A549 (cell line): ENCODE measurements around the gene SDC3. TPM values are rescaled to one million over a fixed set of nuclear protein-coding genes. Genes with fewer than 3 reads are reported as not detected.

ENCODE experiments used
- ATAC-seq, 2 experiments: fragments of 200-7000 bp in 1 of 2; fragments of >200 bp in 1 of 2; cut with Nextera tagmentation in 1 of 2; cut with Tn5 transposase in 1 of 2; 3 replicates each; pipeline versions ENCODE4 v1.8.0 to v1.9.1; 2018 to 2020; ENCODE audit warnings: mild to moderate bottlenecking in 1 of 2, moderate library complexity in 1 of 2
- CTCF ChIA-PET: fragments of 300-600 bp; sonication (Branson Sonifier 250); formaldehyde crosslinking; extraction: SDS; loops from one replicate; lab custom pipeline; 2021; ENCODE audit warnings: antibody characterized with exemption, inconsistent platforms; lab: Yijun Ruan, JAX
- POLR2A ChIA-PET: fragments of 350-600 bp; formaldehyde crosslinking; extraction: SDS; loops from one replicate; lab custom pipeline; 2021; ENCODE audit warnings: antibody characterized with exemption, inconsistent platforms; lab: Yijun Ruan, JAX
- DNase-seq, 2 experiments: peaks; one replicate each; pipeline versions ENCODE4 v3.0.0 to v3.0.0-alpha.2; 2011 to 2016; ENCODE audit warnings: low read depth in 1 of 2, low spot score in 1 of 2
- FAIRE-seq: peaks from 2 replicates; lab custom pipeline; 2011; peaks lifted over from hg19 to GRCh38; lab: Jason Lieb, UNC
- H3K27ac ChIP-seq, 2 experiments: fragments of >200 bp; sonication (Bioruptor Twin); formaldehyde crosslinking; 3 replicates each; pipeline ENCODE4 v1.5.1; 2016 to 2017
- H3K4me1 ChIP-seq: fragments of >200 bp; sonication (Bioruptor Twin); formaldehyde crosslinking; 3 replicates; pipeline ENCODE4 v1.6.1; 2016
- H3K4me2 ChIP-seq: fragments of >200 bp; sonication (Bioruptor Twin); formaldehyde crosslinking; 3 replicates; pipeline ENCODE4 v1.6.1; 2016
- H3K4me3 ChIP-seq: fragments of >200 bp; sonication (Bioruptor Twin); formaldehyde crosslinking; 3 replicates; pipeline ENCODE4 v1.5.1; 2016
- H3K9me3 ChIP-seq: fragments of >200 bp; sonication (Bioruptor Twin); formaldehyde crosslinking; 3 replicates; pipeline ENCODE4 v1.6.1; 2016
- ATOH8 ChIP-seq: fragments of 250-450 bp; sonication (Bioruptor Pico); IDR thresholded peaks from 2 replicates; pipeline ENCODE4 v1.5.0; 2020; ENCODE audit warnings: low read depth, mild to moderate bottlenecking, moderate library complexity
- BCL3 ChIP-seq: fragments of >200 bp; sonication (Bioruptor Twin); formaldehyde crosslinking; IDR thresholded peaks from 3 replicates; pipeline ENCODE4 v1.6.1; 2016
- CBX8 ChIP-seq: fragments of 200-600 bp; sonication (generic); IDR thresholded peaks from 2 replicates; pipeline ENCODE4 v1.6.1; 2016
- CHD4 ChIP-seq: fragments of 200-600 bp; sonication (generic); IDR thresholded peaks from 2 replicates; pipeline ENCODE4 v1.6.1; 2016; ENCODE audit warnings: antibody characterized with exemption, mild to moderate bottlenecking, borderline replicate concordance
- EHF ChIP-seq: fragments of 250-450 bp; sonication (Bioruptor Pico); IDR thresholded peaks from 2 replicates; pipeline ENCODE4 v1.5.0; 2020; ENCODE audit warnings: mild to moderate bottlenecking
- EP300 ChIP-seq, 2 experiments: fragments of >200 bp; sonication (Bioruptor Twin); formaldehyde crosslinking; IDR thresholded peaks; 2 replicates in 1 of 2; 3 replicates in 1 of 2; pipeline ENCODE4 v1.6.1; 2016 to 2017
- ESRRA ChIP-seq: fragments of 150-350 bp; IDR thresholded peaks from 2 replicates; pipeline ENCODE4 v1.6.1; 2014; ENCODE audit warnings: mild to moderate bottlenecking, low read length, borderline replicate concordance
- FOSB ChIP-seq: fragments of 250-450 bp; sonication (Bioruptor Pico); IDR thresholded peaks from 2 replicates; pipeline ENCODE4 v1.5.0; 2020; ENCODE audit warnings: mild to moderate bottlenecking, moderate library complexity
- FOXS1 ChIP-seq: fragments of 250-450 bp; sonication (Bioruptor Pico); IDR thresholded peaks from 2 replicates; pipeline ENCODE4 v1.5.0; 2020; ENCODE audit warnings: mild to moderate bottlenecking, moderate library complexity
- HDAC2 ChIP-seq: fragments of 200-600 bp; sonication (generic); IDR thresholded peaks from 2 replicates; pipeline ENCODE4 v1.6.1; 2016
- HMGXB4 ChIP-seq: fragments of 250-450 bp; sonication (Bioruptor Pico); IDR thresholded peaks from 2 replicates; pipeline ENCODE4 v1.5.0; 2021; ENCODE audit warnings: mild to moderate bottlenecking, moderate library complexity, borderline replicate concordance
- HOXB13 ChIP-seq: fragments of 250-450 bp; sonication (Bioruptor Pico); IDR thresholded peaks from 2 replicates; pipeline ENCODE4 v1.5.0; 2020; ENCODE audit warnings: low read depth, mild to moderate bottlenecking, moderate library complexity
- JUN ChIP-seq, 2 experiments: fragments of >200 bp; sonication (Bioruptor Twin); formaldehyde crosslinking; IDR thresholded peaks; 2 replicates in 1 of 2; 3 replicates in 1 of 2; pipeline ENCODE4 v1.6.1; 2016 to 2017
- KDM1A ChIP-seq: fragments of 200-600 bp; sonication (generic); IDR thresholded peaks from 2 replicates; pipeline ENCODE4 v1.6.1; 2016; ENCODE audit warnings: low read depth, mild to moderate bottlenecking
- MAZ ChIP-seq: fragments of 150-350 bp; IDR thresholded peaks from 2 replicates; pipeline ENCODE4 v1.6.1; 2014; ENCODE audit warnings: antibody characterized with exemption, low read depth, low read length, borderline replicate concordance
- NFE2L2 ChIP-seq: fragments of 150-350 bp; conservative IDR thresholded peaks from 2 replicates; pipeline ENCODE4 v1.6.1; 2014; ENCODE audit warnings: low read length
- PHF8 ChIP-seq: fragments of 200-600 bp; sonication (generic); IDR thresholded peaks from 2 replicates; pipeline ENCODE4 v1.6.1; 2016; ENCODE audit warnings: low read depth, mild to moderate bottlenecking, antibody characterized with exemption, moderate library complexity, borderline replicate concordance
- POLR2A ChIP-seq: IDR thresholded peaks from 2 replicates; pipeline ENCODE4 v1.6.1; 2012; ENCODE audit warnings: mild to moderate bottlenecking, low read length
- POLR2AphosphoS2 ChIP-seq: conservative IDR thresholded peaks from 2 replicates; pipeline ENCODE4 v1.6.1; 2012; ENCODE audit warnings: low read length, improper control_type of control experiment, inconsistent platforms
- RCOR1 ChIP-seq: fragments of 150-350 bp; IDR thresholded peaks from 2 replicates; pipeline ENCODE4 v1.6.1; 2014; ENCODE audit warnings: antibody characterized with exemption, low read length, low read depth
- RFX5 ChIP-seq: fragments of 450-650 bp; IDR thresholded peaks from 2 replicates; pipeline ENCODE4 v1.7.1; 2014; ENCODE audit warnings: antibody characterized with exemption, mild to moderate bottlenecking, moderate library complexity
- RNF2 ChIP-seq: fragments of 200-600 bp; sonication (generic); IDR thresholded peaks from 2 replicates; pipeline ENCODE4 v1.6.1; 2016; ENCODE audit warnings: low read depth, mild to moderate bottlenecking, antibody characterized with exemption, moderate library complexity, borderline replicate concordance
- USF2 ChIP-seq: fragments of 450-650 bp; IDR thresholded peaks from 2 replicates; pipeline ENCODE4 v1.6.1; 2014; ENCODE audit warnings: antibody characterized with exemption
- ZC3H11A ChIP-seq: fragments of 450-650 bp; IDR thresholded peaks from 2 replicates; pipeline ENCODE4 v1.6.1; 2014; ENCODE audit warnings: antibody characterized with exemption, mild to moderate bottlenecking
- WGBS: methylation state at CpG from one replicate; pipeline ENCODE4 v1.1.6; 2017; ENCODE audit errors: missing lambda C conversion rate; 5-methylcytosine and 5-hydroxymethylcytosine counted together
- polyA plus RNA-seq, 4 experiments: library from polyadenylated mRNA; depleted of rRNA in 3 of 4; stranded (reverse); fragments of >200 nt; fragmentation: RNase III in 1 of 4; extraction: RNeasy Plus Mini Kit Qiagen cat#74134 plus additional on column Dnase treatment in 1 of 4; gene quantifications; 2 replicates in 3 of 4; 3 replicates in 1 of 4; pipeline ENCODE4 v1.2.3, GENCODE V29; 2011 to 2017
- TF ChIP-seq, protein P1 (sequence below): fragments of 150-350 bp; IDR thresholded peaks from 2 replicates; pipeline ENCODE4 v1.6.1; 2014; ENCODE audit warnings: low read depth, mild to moderate bottlenecking, low read length
- TF ChIP-seq, protein P2 (sequence below): IDR thresholded peaks from 2 replicates; pipeline ENCODE4 v1.6.1; 2012; ENCODE audit warnings: low read depth, borderline replicate concordance
- TF ChIP-seq, protein P3 (sequence below): fragments of >200 bp; sonication (Bioruptor Twin); formaldehyde crosslinking; IDR thresholded peaks from 2 replicates; pipeline ENCODE4 v1.6.1; 2016
- TF ChIP-seq, protein P4 (sequence below): fragments of 200-600 bp; sonication (generic); IDR thresholded peaks from 2 replicates; pipeline ENCODE4 v1.6.1; 2016; ENCODE audit warnings: antibody characterized with exemption, mild to moderate bottlenecking, moderate library complexity

Gene SDC3
- polyA plus RNA-seq, 2 of the 4 experiments (the other 2 are of a cell fraction), result 2.0 to 8.9 TPM

GRCh38 chr1:30875916-30876315, 32.6 kb downstream of the SDC3 start:
- POLR2A ChIA-PET, result no interaction called here
- WGBS, result 85% methylated on average over 11 of the region's 11 CpGs
- no peak for DNase-seq
- Histone ChIP-seq H3K27ac (no peak overlapping the region), H3K4me1 (no peaks in the 10 kb centered on the region)
- no peak for TF ChIP-seq FOSB (CRISPR knock-in tag)
- TF ChIP-seq FOXS1 (CRISPR knock-in tag), result no peak
- no peak for TF ChIP-seq RCOR1
- TF ChIP-seq EP300 (IDR thresholded peaks at IDR 0.05), result no peak
- no peak for TF ChIP-seq ATOH8 (CRISPR knock-in tag)
- TF ChIP-seq USF2, result no peak
- TF ChIP-seq KDM1A, result no peak
- TF ChIP-seq, protein P1, sequence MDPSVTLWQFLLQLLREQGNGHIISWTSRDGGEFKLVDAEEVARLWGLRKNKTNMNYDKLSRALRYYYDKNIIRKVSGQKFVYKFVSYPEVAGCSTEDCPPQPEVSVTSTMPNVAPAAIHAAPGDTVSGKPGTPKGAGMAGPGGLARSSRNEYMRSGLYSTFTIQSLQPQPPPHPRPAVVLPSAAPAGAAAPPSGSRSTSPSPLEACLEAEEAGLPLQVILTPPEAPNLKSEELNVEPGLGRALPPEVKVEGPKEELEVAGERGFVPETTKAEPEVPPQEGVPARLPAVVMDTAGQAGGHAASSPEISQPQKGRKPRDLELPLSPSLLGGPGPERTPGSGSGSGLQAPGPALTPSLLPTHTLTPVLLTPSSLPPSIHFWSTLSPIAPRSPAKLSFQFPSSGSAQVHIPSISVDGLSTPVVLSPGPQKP, result no peak
- TF ChIP-seq NFE2L2, result no peak
- TF ChIP-seq MAZ, result no peak
- TF ChIP-seq RNF2, result no peak
- no peak for TF ChIP-seq JUN (IDR thresholded peaks at IDR 0.05)
- TF ChIP-seq HMGXB4 (CRISPR knock-in tag), result no peak
- TF ChIP-seq, protein P2, sequence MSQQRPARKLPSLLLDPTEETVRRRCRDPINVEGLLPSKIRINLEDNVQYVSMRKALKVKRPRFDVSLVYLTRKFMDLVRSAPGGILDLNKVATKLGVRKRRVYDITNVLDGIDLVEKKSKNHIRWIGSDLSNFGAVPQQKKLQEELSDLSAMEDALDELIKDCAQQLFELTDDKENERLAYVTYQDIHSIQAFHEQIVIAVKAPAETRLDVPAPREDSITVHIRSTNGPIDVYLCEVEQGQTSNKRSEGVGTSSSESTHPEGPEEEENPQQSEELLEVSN, result no peak
- no peak for TF ChIP-seq CBX8
- TF ChIP-seq EHF, result no peak
- TF ChIP-seq ZC3H11A, result no peak
- TF ChIP-seq, all 56 proteins: peak for 0
- Histone ChIP-seq H3K9me3 (no peaks in the 10 kb centered on the region), H3K4me3 (no peak overlapping the region), H3K4me2 (no peak overlapping the region)
- ATAC-seq (no peak), FAIRE-seq (no peak)
- CTCF ChIA-PET, result interaction anchor here (1.6 to 2.5 kb wide), 3 partner anchors 35 to 74 kb away, joined by 3 to 11 read pairs (median 6); no protein-coding TSS in a partner anchor

- Histone ChIP-seq H3K27ac (no peak overlapping the region), H3K4me1 (no peaks in the 10 kb centered on the region), H3K9me3 (no peaks in the 10 kb centered on the region), H3K4me3 (no peak overlapping the region), H3K4me2 (no peak overlapping the region)
- no peak for DNase-seq
- no peak for FAIRE-seq
- CTCF ChIA-PET, result interaction anchor here (0.6 to 1.8 kb wide), 4 partner anchors 16 to 92 kb away, joined by 3 to 6 read pairs (median 4); no protein-coding TSS in a partner anchor
- 83% methylated on average over 4 of the region's 6 CpGs for WGBS
- ATAC-seq, result no peak
- POLR2A ChIA-PET, result no interaction called here
- TF ChIP-seq HDAC2 (no peak), RFX5 (no peak), PHF8 (no peak), RNF2 (no peak), EHF (no peak), MAZ (no peak), POLR2AphosphoS2 (no peak), CHD4 (no peak), CBX8 (no peak), POLR2A (no peak), HOXB13 (CRISPR knock-in tag) (no peak), BCL3 (no peak), ESRRA (no peak)
- TF ChIP-seq, protein P3, sequence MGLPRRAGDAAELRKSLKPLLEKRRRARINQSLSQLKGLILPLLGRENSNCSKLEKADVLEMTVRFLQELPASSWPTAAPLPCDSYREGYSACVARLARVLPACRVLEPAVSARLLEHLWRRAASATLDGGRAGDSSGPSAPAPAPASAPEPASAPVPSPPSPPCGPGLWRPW, result no peak
- TF ChIP-seq, protein P4, sequence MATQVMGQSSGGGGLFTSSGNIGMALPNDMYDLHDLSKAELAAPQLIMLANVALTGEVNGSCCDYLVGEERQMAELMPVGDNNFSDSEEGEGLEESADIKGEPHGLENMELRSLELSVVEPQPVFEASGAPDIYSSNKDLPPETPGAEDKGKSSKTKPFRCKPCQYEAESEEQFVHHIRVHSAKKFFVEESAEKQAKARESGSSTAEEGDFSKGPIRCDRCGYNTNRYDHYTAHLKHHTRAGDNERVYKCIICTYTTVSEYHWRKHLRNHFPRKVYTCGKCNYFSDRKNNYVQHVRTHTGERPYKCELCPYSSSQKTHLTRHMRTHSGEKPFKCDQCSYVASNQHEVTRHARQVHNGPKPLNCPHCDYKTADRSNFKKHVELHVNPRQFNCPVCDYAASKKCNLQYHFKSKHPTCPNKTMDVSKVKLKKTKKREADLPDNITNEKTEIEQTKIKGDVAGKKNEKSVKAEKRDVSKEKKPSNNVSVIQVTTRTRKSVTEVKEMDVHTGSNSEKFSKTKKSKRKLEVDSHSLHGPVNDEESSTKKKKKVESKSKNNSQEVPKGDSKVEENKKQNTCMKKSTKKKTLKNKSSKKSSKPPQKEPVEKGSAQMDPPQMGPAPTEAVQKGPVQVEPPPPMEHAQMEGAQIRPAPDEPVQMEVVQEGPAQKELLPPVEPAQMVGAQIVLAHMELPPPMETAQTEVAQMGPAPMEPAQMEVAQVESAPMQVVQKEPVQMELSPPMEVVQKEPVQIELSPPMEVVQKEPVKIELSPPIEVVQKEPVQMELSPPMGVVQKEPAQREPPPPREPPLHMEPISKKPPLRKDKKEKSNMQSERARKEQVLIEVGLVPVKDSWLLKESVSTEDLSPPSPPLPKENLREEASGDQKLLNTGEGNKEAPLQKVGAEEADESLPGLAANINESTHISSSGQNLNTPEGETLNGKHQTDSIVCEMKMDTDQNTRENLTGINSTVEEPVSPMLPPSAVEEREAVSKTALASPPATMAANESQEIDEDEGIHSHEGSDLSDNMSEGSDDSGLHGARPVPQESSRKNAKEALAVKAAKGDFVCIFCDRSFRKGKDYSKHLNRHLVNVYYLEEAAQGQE, result no peak
Observed at GRCh38 chr1:30875197-30875596, 33.4 kb downstream of the SDC3 start.
